ENCODE measurements around the gene DNAJA1.

DNA sequence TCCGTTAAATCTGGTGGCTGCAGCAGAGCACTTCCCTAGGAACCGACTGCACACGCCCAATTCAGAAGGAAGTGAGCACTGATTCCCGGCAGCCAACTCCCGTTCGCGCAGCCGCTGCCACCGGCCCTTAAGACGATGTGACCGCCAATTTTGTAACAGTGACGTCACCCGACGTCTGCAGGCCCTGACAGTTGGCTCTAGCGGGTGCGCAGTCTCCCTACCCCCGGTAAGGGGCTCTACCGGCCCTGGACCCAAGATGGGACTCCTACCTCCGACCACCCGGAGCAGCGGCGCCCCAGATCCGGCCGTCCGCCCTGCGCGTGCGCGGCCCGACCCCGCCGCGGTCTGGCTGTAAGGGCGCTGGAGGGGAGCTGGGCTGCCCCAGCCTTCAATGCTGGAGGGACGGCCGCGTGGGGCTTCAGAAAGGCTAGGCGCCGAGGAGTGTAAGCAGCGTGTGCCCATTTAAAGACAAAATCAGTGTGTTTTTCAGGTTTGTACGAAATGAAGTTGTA lies 19.1 kb downstream of the DNAJA1 start:
- TF ChIP-seq, protein P1, sequence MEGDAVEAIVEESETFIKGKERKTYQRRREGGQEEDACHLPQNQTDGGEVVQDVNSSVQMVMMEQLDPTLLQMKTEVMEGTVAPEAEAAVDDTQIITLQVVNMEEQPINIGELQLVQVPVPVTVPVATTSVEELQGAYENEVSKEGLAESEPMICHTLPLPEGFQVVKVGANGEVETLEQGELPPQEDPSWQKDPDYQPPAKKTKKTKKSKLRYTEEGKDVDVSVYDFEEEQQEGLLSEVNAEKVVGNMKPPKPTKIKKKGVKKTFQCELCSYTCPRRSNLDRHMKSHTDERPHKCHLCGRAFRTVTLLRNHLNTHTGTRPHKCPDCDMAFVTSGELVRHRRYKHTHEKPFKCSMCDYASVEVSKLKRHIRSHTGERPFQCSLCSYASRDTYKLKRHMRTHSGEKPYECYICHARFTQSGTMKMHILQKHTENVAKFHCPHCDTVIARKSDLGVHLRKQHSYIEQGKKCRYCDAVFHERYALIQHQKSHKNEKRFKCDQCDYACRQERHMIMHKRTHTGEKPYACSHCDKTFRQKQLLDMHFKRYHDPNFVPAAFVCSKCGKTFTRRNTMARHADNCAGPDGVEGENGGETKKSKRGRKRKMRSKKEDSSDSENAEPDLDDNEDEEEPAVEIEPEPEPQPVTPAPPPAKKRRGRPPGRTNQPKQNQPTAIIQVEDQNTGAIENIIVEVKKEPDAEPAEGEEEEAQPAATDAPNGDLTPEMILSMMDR (IDR thresholded peaks at IDR 0.05; ENCODE audit: low read depth, low read length, missing input control) = no peak
- TF ChIP-seq, protein P2, sequence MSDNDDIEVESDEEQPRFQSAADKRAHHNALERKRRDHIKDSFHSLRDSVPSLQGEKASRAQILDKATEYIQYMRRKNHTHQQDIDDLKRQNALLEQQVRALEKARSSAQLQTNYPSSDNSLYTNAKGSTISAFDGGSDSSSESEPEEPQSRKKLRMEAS (IDR thresholded peaks at IDR 0.05) = no peak
- no peak for TF ChIP-seq REST (IDR thresholded peaks at IDR 0.05)
- TF ChIP-seq JUND (IDR thresholded peaks at IDR 0.05) = peak in 1 of 2 donors; percentile 39
- TF ChIP-seq GABPA (IDR thresholded peaks at IDR 0.05 in 1 of 2, conservative IDR thresholded peaks at IDR 0.05 in 1 of 2) = peak; percentile 32 to 66
- TF ChIP-seq NR2F2 (IDR thresholded peaks at IDR 0.05) = no peak
- no peak for TF ChIP-seq TAF1 (conservative IDR thresholded peaks at IDR 0.05)

Data from liver (tissue), 3 donors.